ENCODE measurements around the gene TTN. TPM values are rescaled to one million over a fixed set of nuclear protein-coding genes. Genes with fewer than 3 reads are reported as not detected.
A peak's percentile ranks its signal among the peaks of the same experiment; 100 is the strongest.

TTN gene
- total and polyA plus RNA-seq, 2 of the 8 experiments (the other 6 are each of a cell fraction or from before 2014, with no cell fraction given) = 0.30 to 9.7 TPM

GRCh38 chr2:178702361-178702760, 104.9 kb downstream of the TTN start:
- no peak overlapping the region for H3K14ac ChIP-seq (ENCODE audit: insufficient read length)
- no peaks in the 10 kb centered on the region for H3K9me3 ChIP-seq (ENCODE audit: insufficient read depth in 2 of 2, low read depth in 1 of 2, low read length in 1 of 2)
- H3K79me1 ChIP-seq (ENCODE audit: low read depth, low read length) = no peaks in the 10 kb centered on the region
- POLR2A ChIA-PET (ENCODE audit: partially characterized antibody) = no interaction called here
- CTCF ChIA-PET (ENCODE audit: partially characterized antibody) = interaction anchor here (0.8 to 3.1 kb wide), 7 partner anchors 11 to 320 kb away, joined by 3 to 21 read pairs (median 6); no protein-coding TSS in a partner anchor
- H2BK20ac ChIP-seq (ENCODE audit: low read length) = no peak overlapping the region
- H3K36me3 ChIP-seq (ENCODE audit: control insufficient read depth in 2 of 4, insufficient read depth in 4 of 4, low read length in 3 of 4) = no peaks in the 10 kb centered on the region
- no peaks in the 10 kb centered on the region for H3K79me2 ChIP-seq (ENCODE audit: control insufficient read depth in 1 of 2, insufficient read depth in 2 of 2, low read length in 2 of 2)
- no peak overlapping the region for H2AFZ ChIP-seq (ENCODE audit: low read length)
- no peak overlapping the region for H2BK15ac ChIP-seq (ENCODE audit: low read length)
- H4K5ac ChIP-seq (ENCODE audit: insufficient read length, low read depth, low read length) = no peak overlapping the region
- no peak overlapping the region for H3K23ac ChIP-seq (ENCODE audit: insufficient read length)
- no peak overlapping the region for H3K18ac ChIP-seq (ENCODE audit: extremely low read depth, low read length)
- no peak overlapping the region for H2BK120ac ChIP-seq (replicated peaks; ENCODE audit: low read depth, low read length)
- H3K4ac ChIP-seq (replicated peaks; ENCODE audit: insufficient read length, low read depth, low read length) = no peak overlapping the region
- peak overlapping the region in 1 of 4 experiments; percentile 34; a peak in 1 of 7 replicates for H3K9ac ChIP-seq (replicated peaks in 1 of 4; ENCODE audit: extremely low read depth in 1 of 4, low read depth in 3 of 4, low read length in 3 of 4)
- H3K23me2 ChIP-seq (ENCODE audit: low read depth, low read length) = no peaks in the 10 kb centered on the region
- H2BK5ac ChIP-seq (ENCODE audit: low read depth, low read length) = no peak overlapping the region
- no peaks in the 10 kb centered on the region for H3K27me3 ChIP-seq (replicated peaks in 1 of 4; ENCODE audit: control insufficient read depth in 3 of 4, extremely low read depth in 1 of 4, insufficient read depth in 3 of 4, low read length in 3 of 4)
- no peak overlapping the region for H3K4me2 ChIP-seq (ENCODE audit: insufficient read depth in 1 of 2, low read depth in 2 of 2, low read length in 2 of 2)
- WGBS, 2 experiments (ENCODE audit: extremely low coverage in 1 of 2, insufficient coverage in 1 of 2, insufficient read length in 1 of 2, insufficient replicate concordance in 2 of 2, low coverage in 1 of 2, low lambda C conversion rate in 2 of 2, missing lambda C conversion rate in 1 of 2) = 91% methylated on average over 6 of the region's 6 CpGs; no CpG with 5 or more reads in 1 of the 2 experiments
- TF ChIP-seq RNF2 (IDR thresholded peaks at IDR 0.05; ENCODE audit: borderline replicate concordance, low read depth, low read length, missing control alignments, poor library complexity, severe bottlenecking) (no peak), NRF1 (IDR thresholded peaks at IDR 0.05; ENCODE audit: low read depth, low read length) (no peak), CBX5 (IDR thresholded peaks at IDR 0.05; ENCODE audit: low read depth, low read length) (no peak), CHD1 (IDR thresholded peaks at IDR 0.05; ENCODE audit: low read depth, low read length) (no peak), JUN (IDR thresholded peaks at IDR 0.05; ENCODE audit: low read depth, low read length) (no peak), MAX (IDR thresholded peaks at IDR 0.05) (no peak), ASH2L (IDR thresholded peaks at IDR 0.05; ENCODE audit: low read length) (no peak), TAF1 (IDR thresholded peaks at IDR 0.05; ENCODE audit: low read depth, low read length) (no peak)
- no peak overlapping the region for H2AK5ac ChIP-seq (ENCODE audit: low read depth, low read length)
- H3K4me3 ChIP-seq (ENCODE audit: extremely low read depth in 1 of 4, insufficient read depth in 2 of 4, low read depth in 3 of 4, low read length in 4 of 4) = no peak overlapping the region
- H3K56ac ChIP-seq (replicated peaks; ENCODE audit: insufficient read length, low read depth, low read length) = no peak overlapping the region
- FAIRE-seq (no peak), DNase-seq (ENCODE audit: low read depth in 1 of 2, low spot score in 2 of 2) (no peak)
- no peak overlapping the region for H3K27ac ChIP-seq (ENCODE audit: low read depth, low read length)
- H4K8ac ChIP-seq (ENCODE audit: extremely low read depth, insufficient read depth, low read length) = no peak overlapping the region
- no peak overlapping the region for H2BK12ac ChIP-seq (ENCODE audit: low read depth, low read length)
- no peaks in the 10 kb centered on the region for H4K20me1 ChIP-seq (replicated peaks in 1 of 2; ENCODE audit: control insufficient read depth in 1 of 2, insufficient read depth in 2 of 2, low read length in 2 of 2)
- no peak overlapping the region for H4K91ac ChIP-seq (replicated peaks; ENCODE audit: insufficient read length, low read length)
- H3K4me1 ChIP-seq (replicated peaks in 1 of 4; ENCODE audit: control insufficient read depth in 3 of 4, insufficient read depth in 4 of 4, low read length in 3 of 4) = no peaks in the 10 kb centered on the region

Data from H1 (cell line).